H1 (cell line): ENCODE data around the gene SPRR2B. TPM values are rescaled to one million over a fixed set of nuclear protein-coding genes. Genes with fewer than 3 reads are reported as not detected.
A peak's percentile ranks its signal among the peaks of the same experiment; 100 is the strongest.

Experiments
- CTCF ChIA-PET: fragments of 300-600 bp; sonication (Branson Sonifier 250); formaldehyde crosslinking; loops from one replicate; lab custom pipeline; 2021; ENCODE audit not compliant: partially characterized antibody; lab: Charles Lee
- POLR2A ChIA-PET: fragments of 300-600 bp; sonication (Branson Sonifier 250); formaldehyde crosslinking; loops from one replicate; lab custom pipeline; 2021; ENCODE audit warnings: inconsistent platforms; ENCODE audit not compliant: partially characterized antibody; lab: Charles Lee
- DNase-seq, 2 experiments: peaks; one replicate each; pipeline versions ENCODE4 v3.0.0 to v3.0.0-alpha.2; 2010 to 2022; ENCODE audit warnings: low spot score in 2 of 2, low read depth in 1 of 2, mixed read lengths in 1 of 2
- FAIRE-seq: peaks from 2 replicates; lab custom pipeline; 2011; peaks lifted over from hg19 to GRCh38; lab: Jason Lieb, UNC
- H2AFZ ChIP-seq: 2 replicates; pipeline ENCODE4 v1.8.1; 2012; ENCODE audit warnings: low read length, inconsistent platforms
- H2AK5ac ChIP-seq: 2 replicates; pipeline ENCODE4 v1.6.1; 2013; ENCODE audit warnings: low read depth, low read length
- H2BK120ac ChIP-seq: replicated peaks from 2 replicates; pipeline ENCODE3; 2013; ENCODE audit warnings: low read depth, low read length, inconsistent platforms
- H2BK12ac ChIP-seq: 2 replicates; pipeline ENCODE4 v1.6.1; 2013; ENCODE audit warnings: low read depth, low read length
- H2BK15ac ChIP-seq: 2 replicates; pipeline ENCODE4 v1.6.1; 2013; ENCODE audit warnings: low read length
- H2BK20ac ChIP-seq: 2 replicates; pipeline ENCODE4 v1.6.1; 2013; ENCODE audit warnings: low read length
- H2BK5ac ChIP-seq: 2 replicates; pipeline ENCODE4 v1.6.1; 2013; ENCODE audit warnings: low read depth, low read length
- H3K14ac ChIP-seq: 2 replicates; pipeline ENCODE4 v1.6.1; 2013; ENCODE audit warnings: inconsistent platforms; ENCODE audit not compliant: insufficient read length
- H3K18ac ChIP-seq: 2 replicates; pipeline ENCODE4 v1.6.1; 2013; ENCODE audit warnings: low read length; ENCODE audit errors: extremely low read depth
- H3K23ac ChIP-seq: 2 replicates; pipeline ENCODE4 v1.6.1; 2013; ENCODE audit warnings: inconsistent platforms; ENCODE audit not compliant: insufficient read length
- H3K23me2 ChIP-seq: 2 replicates; pipeline ENCODE4 v1.6.1; 2013; ENCODE audit warnings: low read depth, low read length
- H3K27ac ChIP-seq: 2 replicates; pipeline ENCODE4 v1.6.1; 2011; ENCODE audit warnings: low read depth, low read length, inconsistent platforms
- H3K27me3 ChIP-seq, 4 experiments: replicated peaks in 1 of 4; 1 replicate in 1 of 4; 2 replicates in 3 of 4; pipeline versions ENCODE4 v1.6.1 to v1.8.1; 2011 to 2013; ENCODE audit warnings: low read length in 3 of 4, mild to moderate bottlenecking in 3 of 4, inconsistent platforms in 2 of 4, mixed read lengths in 2 of 4, moderate library complexity in 1 of 4; ENCODE audit not compliant: control insufficient read depth in 3 of 4, insufficient read depth in 3 of 4; ENCODE audit errors: extremely low read depth in 1 of 4
- H3K36me3 ChIP-seq, 4 experiments: 2 replicates each; pipeline versions ENCODE4 v1.6.1 to v1.8.1; 2011 to 2013; ENCODE audit warnings: mild to moderate bottlenecking in 4 of 4, low read length in 3 of 4, moderate library complexity in 2 of 4, control low read depth in 1 of 4, inconsistent platforms in 1 of 4; ENCODE audit not compliant: insufficient read depth in 4 of 4, control insufficient read depth in 2 of 4
- H3K4ac ChIP-seq: replicated peaks from 2 replicates; pipeline ENCODE3; 2013; ENCODE audit warnings: low read length, low read depth, mixed read lengths, inconsistent platforms; ENCODE audit not compliant: insufficient read length
- H3K4me1 ChIP-seq, 4 experiments: replicated peaks in 1 of 4; 1 replicate in 1 of 4; 2 replicates in 3 of 4; pipeline versions ENCODE4 v1.6.1 to v1.8.1; 2011 to 2013; ENCODE audit warnings: low read length in 3 of 4, inconsistent platforms in 2 of 4, mixed read lengths in 1 of 4; ENCODE audit not compliant: insufficient read depth in 4 of 4, control insufficient read depth in 3 of 4
- H3K4me2 ChIP-seq, 2 experiments: 2 replicates each; pipeline versions ENCODE4 v1.6.1 to v1.8.1; 2011 to 2013; ENCODE audit warnings: low read depth in 2 of 2, low read length in 2 of 2, control low read depth in 1 of 2, inconsistent platforms in 1 of 2, mild to moderate bottlenecking in 1 of 2; ENCODE audit not compliant: insufficient read depth in 1 of 2
- H3K4me3 ChIP-seq, 4 experiments: fragments of 200-600, 300-600 bp in 1 of 4; sonication (generic), shearing (Covaris generic), sonication (Bioruptor Twin) in 1 of 4; 2 replicates each; pipeline versions ENCODE4 v1.5.1 to v1.8.1; 2011 to 2016; ENCODE audit warnings: low read length in 4 of 4, low read depth in 3 of 4, control low read depth in 2 of 4, inconsistent platforms in 2 of 4, mild to moderate bottlenecking in 2 of 4, mixed read lengths in 1 of 4, moderate library complexity in 1 of 4; ENCODE audit not compliant: insufficient read depth in 2 of 4; ENCODE audit errors: extremely low read depth in 1 of 4
- H3K56ac ChIP-seq: replicated peaks from 2 replicates; pipeline ENCODE3; 2013; ENCODE audit warnings: low read depth, mild to moderate bottlenecking, mixed read lengths, low read length, inconsistent platforms; ENCODE audit not compliant: insufficient read length
- H3K79me1 ChIP-seq: 2 replicates; pipeline ENCODE4 v1.6.1; 2013; ENCODE audit warnings: low read depth, low read length, control low read depth
- H3K79me2 ChIP-seq, 2 experiments: 2 replicates each; pipeline versions ENCODE4 v1.6.1 to v1.8.1; 2012 to 2013; ENCODE audit warnings: low read length in 2 of 2, mild to moderate bottlenecking in 2 of 2, inconsistent platforms in 1 of 2; ENCODE audit not compliant: insufficient read depth in 2 of 2, control insufficient read depth in 1 of 2
- H3K9ac ChIP-seq, 4 experiments: replicated peaks in 1 of 4; 1 replicate in 1 of 4; 2 replicates in 3 of 4; pipeline versions ENCODE4 v1.6.1 to v1.8.1; 2011 to 2013; ENCODE audit warnings: low read depth in 3 of 4, low read length in 3 of 4, control low read depth in 2 of 4, mild to moderate bottlenecking in 2 of 4, moderate library complexity in 2 of 4, inconsistent platforms in 1 of 4; ENCODE audit errors: extremely low read depth in 1 of 4
- H3K9me3 ChIP-seq, 2 experiments: 2 replicates each; pipeline versions ENCODE4 v1.6.1 to v1.8.1; 2012 to 2013; ENCODE audit warnings: mild to moderate bottlenecking in 2 of 2, moderate library complexity in 2 of 2, control low read depth in 1 of 2, inconsistent platforms in 1 of 2, low read depth in 1 of 2, low read length in 1 of 2, mixed read lengths in 1 of 2; ENCODE audit not compliant: insufficient read depth in 2 of 2
- H4K20me1 ChIP-seq, 2 experiments: replicated peaks in 1 of 2; 2 replicates each; pipeline versions ENCODE3 to v1.8.1; 2011 to 2013; ENCODE audit warnings: inconsistent platforms in 2 of 2, low read length in 2 of 2, mild to moderate bottlenecking in 1 of 2; ENCODE audit not compliant: insufficient read depth in 2 of 2, control insufficient read depth in 1 of 2
- H4K5ac ChIP-seq: 2 replicates; pipeline ENCODE4 v1.6.1; 2013; ENCODE audit warnings: low read length, low read depth, mixed read lengths, inconsistent platforms; ENCODE audit not compliant: insufficient read length
- H4K8ac ChIP-seq: 2 replicates; pipeline ENCODE4 v1.8.0; 2013; ENCODE audit warnings: mild to moderate bottlenecking, moderate library complexity, low read length, inconsistent platforms; ENCODE audit not compliant: insufficient read depth; ENCODE audit errors: extremely low read depth
- H4K91ac ChIP-seq: replicated peaks from 2 replicates; pipeline ENCODE3; 2013; ENCODE audit warnings: low read length, mixed read lengths, inconsistent platforms; ENCODE audit not compliant: insufficient read length
- POU5F1 ChIP-seq: IDR thresholded peaks from 2 replicates; pipeline ENCODE4 v1.6.1; 2011; ENCODE audit warnings: low read depth, mild to moderate bottlenecking, low read length, moderate library complexity
- RNF2 ChIP-seq: fragments of 200-900, 300-1000 bp; sonication (generic); IDR thresholded peaks from 2 replicates; pipeline ENCODE4 v1.7.1; 2016; ENCODE audit warnings: borderline replicate concordance, low read depth, mild to moderate bottlenecking, antibody characterized with exemption, low read length; ENCODE audit not compliant: poor library complexity, severe bottlenecking; ENCODE audit errors: missing control alignments
- WGBS, 2 experiments: shearing (Covaris generic) in 1 of 2; methylation state at CpG; one replicate each; pipeline versions ENCODE4 v1.1.6 to v1.1.7; 2013 to 2015; ENCODE audit warnings: low lambda C conversion rate in 2 of 2, mixed read lengths in 2 of 2, inconsistent platforms in 1 of 2, low coverage in 1 of 2, missing lambda C conversion rate in 1 of 2; ENCODE audit not compliant: insufficient replicate concordance in 2 of 2, insufficient coverage in 1 of 2, insufficient read length in 1 of 2; ENCODE audit errors: extremely low coverage in 1 of 2, missing lambda C conversion rate in 1 of 2; 5-methylcytosine and 5-hydroxymethylcytosine counted together
- polyA plus RNA-seq, 7 experiments: library from polyadenylated mRNA; depleted of rRNA in 3 of 7; stranded (reverse) in 5 of 7; unstranded in 2 of 7; fragments of >200 nt in 5 of 7; fragments of 200-250 nt in 2 of 7; gene quantifications; 1 replicate in 5 of 7; 2 replicates in 1 of 7; 4 replicates in 1 of 7; pipeline versions ENCODE4 v1.2.1 to v1.2.3, GENCODE V29; 2011 to 2013; ENCODE audit warnings: missing spikeins in 2 of 7, mixed read lengths in 2 of 7
- total RNA-seq: library from RNA; stranded (reverse); fragmentation: NEBNext Ultra II Directional; extraction: Animal tissue kit (Norgen Biotek cat#: 25700); gene quantifications from 2 replicates; pipeline ENCODE4 v1.2.1, GENCODE V29; 2021

SPRR2B gene
- total and polyA plus RNA-seq, 2 of the 8 experiments (the other 6 are each of a cell fraction or from before 2014, with no cell fraction given) = not detected

GRCh38 chr1:153072806-153073726 is 1.7 kb upstream of the SPRR2B start:
- no peaks in the 10 kb centered on the region for H3K36me3 ChIP-seq
- no peaks in the 10 kb centered on the region for H3K4me1 ChIP-seq
- no peak overlapping the region for H2BK20ac ChIP-seq
- TF ChIP-seq RNF2 = no peak
- TF ChIP-seq POU5F1 = no peak
- no peak overlapping the region for H3K9ac ChIP-seq
- POLR2A ChIA-PET = no interaction called here
- H3K27ac ChIP-seq = no peak overlapping the region
- H3K18ac ChIP-seq = no peak overlapping the region
- H4K20me1 ChIP-seq = no peaks in the 10 kb centered on the region
- H2AK5ac ChIP-seq = no peak overlapping the region
- H3K4me2 ChIP-seq = no peak overlapping the region
- H3K9me3 ChIP-seq = no peaks in the 10 kb centered on the region
- H3K79me2 ChIP-seq = no peaks in the 10 kb centered on the region
- no peak overlapping the region for H2BK15ac ChIP-seq
- DNase-seq (no peak), FAIRE-seq (no peak)
- H3K4me3 ChIP-seq = no peak overlapping the region
- H2AFZ ChIP-seq = 0 out of 2 replicates have a peak overlapping the region, but pooled peaks have one; percentile 76
- H3K23me2 ChIP-seq = no peaks in the 10 kb centered on the region
- H4K91ac ChIP-seq = no peak overlapping the region
- no peak overlapping the region for H2BK5ac ChIP-seq
- no peaks in the 10 kb centered on the region for H3K79me1 ChIP-seq
- H3K23ac ChIP-seq = no peak overlapping the region
- no peak overlapping the region for H4K5ac ChIP-seq
- no peaks in the 10 kb centered on the region for H3K27me3 ChIP-seq
- H2BK120ac ChIP-seq = no peak overlapping the region
- H3K14ac ChIP-seq = no peak overlapping the region
- H4K8ac ChIP-seq = no peak overlapping the region
- H3K56ac ChIP-seq = no peak overlapping the region
- no peak overlapping the region for H2BK12ac ChIP-seq
- no peak overlapping the region for H3K4ac ChIP-seq
- 96% methylated on average over 5 of the region's 5 CpGs; no CpG with 5 or more reads in 1 of the 2 experiments for WGBS, 2 experiments
- CTCF ChIA-PET = interaction anchor here (0.9 kb wide), 1 partner anchor 39 kb away, joined by 3 read pairs; no protein-coding TSS in a partner anchor
